H1 (cell line): ENCODE data around the gene MARK3. TPM values are rescaled to one million over a fixed set of nuclear protein-coding genes. Genes with fewer than 3 reads are reported as not detected.

ENCODE experiments used
- CHD2 ChIP-seq: IDR thresholded peaks from 2 replicates; pipeline ENCODE4 v1.6.1; 2012; ENCODE audit warnings: low read length, improper control_type of control experiment
- CHD7 ChIP-seq: fragments of 300-600 bp; sonication (generic); IDR thresholded peaks from 2 replicates; pipeline ENCODE4 v1.7.1; 2012; ENCODE audit warnings: low read length, moderate library complexity, mild to moderate bottlenecking, inconsistent platforms; ENCODE audit not compliant: insufficient replicate concordance
- CREB1 ChIP-seq: IDR thresholded peaks from 2 replicates; pipeline ENCODE4 v1.6.1; 2012; ENCODE audit warnings: inconsistent platforms
- EZH2 ChIP-seq: fragments of 200-600 bp; sonication (generic); IDR thresholded peaks from 2 replicates; pipeline ENCODE4 v1.7.1; 2012; ENCODE audit warnings: low read depth, mild to moderate bottlenecking, moderate library complexity, low read length, inconsistent platforms; ENCODE audit not compliant: severe bottlenecking
- JUND ChIP-seq: IDR thresholded peaks from 2 replicates; pipeline ENCODE4 v1.6.1; 2011; ENCODE audit warnings: mild to moderate bottlenecking, improper control_type of control experiment, low read length
- PHF8 ChIP-seq: fragments of 200-600 bp; sonication (generic); conservative IDR thresholded peaks from 2 replicates; pipeline ENCODE4 v1.7.1; 2012; ENCODE audit warnings: low read depth, mild to moderate bottlenecking, inconsistent platforms, low read length, moderate library complexity
- POLR2AphosphoS5 ChIP-seq: IDR thresholded peaks from 2 replicates; pipeline ENCODE4 v1.6.1; 2011; ENCODE audit warnings: low read depth, low read length
- SIRT6 ChIP-seq: IDR thresholded peaks from one replicate; pipeline ENCODE4 v1.7.1; 2012; ENCODE audit warnings: low read length, inconsistent platforms
- SP2 ChIP-seq: IDR thresholded peaks from 2 replicates; pipeline ENCODE4 v1.6.1; 2012; ENCODE audit warnings: mild to moderate bottlenecking, low read length, inconsistent platforms
- ZNF274 ChIP-seq: IDR thresholded peaks from 2 replicates; pipeline ENCODE4 v1.7.0; 2012; ENCODE audit warnings: low read length, borderline replicate concordance; ENCODE audit errors: extremely low read depth
- polyA plus RNA-seq, 7 experiments: library from polyadenylated mRNA; depleted of rRNA in 3 of 7; stranded (reverse) in 5 of 7; unstranded in 2 of 7; fragments of >200 nt in 5 of 7; fragments of 200-250 nt in 2 of 7; gene quantifications; 1 replicate in 5 of 7; 2 replicates in 1 of 7; 4 replicates in 1 of 7; pipeline versions ENCODE4 v1.2.1 to v1.2.3, GENCODE V29; 2011 to 2013; ENCODE audit warnings: missing spikeins in 2 of 7, mixed read lengths in 2 of 7
- total RNA-seq: library from RNA; stranded (reverse); fragmentation: NEBNext Ultra II Directional; extraction: Animal tissue kit (Norgen Biotek cat#: 25700); gene quantifications from 2 replicates; pipeline ENCODE4 v1.2.1, GENCODE V29; 2021

Gene MARK3
- total and polyA plus RNA-seq, 2 of the 8 experiments (the other 6 are each of a cell fraction or from before 2014, with no cell fraction given): 39.4 to 76.9 TPM

GRCh38 chr14:103404920-103405319, 19.7 kb downstream of the MARK3 start (continued):
- TF ChIP-seq CHD7 (no peak), CHD2 (no peak), SIRT6 (no peak), EZH2 (no peak), PHF8 (no peak), ZNF274 (no peak), CREB1 (no peak), POLR2AphosphoS5 (no peak), SP2 (no peak), JUND (no peak)
